BLaER1 treated with 17β-estradiol and CSF1 and Interleukin-3, amounts not matched to agents 10 nM and 100 nM (cell line): ENCODE measurements around the gene GEMIN5.
A peak's percentile ranks its signal among the peaks of the same experiment; 100 is the strongest.

Experiments
- H3K27ac ChIP-seq, 11 experiments: shearing (Covaris generic); formaldehyde crosslinking; 2 replicates each; pipeline ENCODE4 v1.8.1; 2022
- H3K27me3 ChIP-seq, 11 experiments: shearing (Covaris generic); formaldehyde crosslinking; 2 replicates each; pipeline ENCODE4 v1.8.1; 2022
- H3K36me3 ChIP-seq, 11 experiments: shearing (Covaris generic); formaldehyde crosslinking; 2 replicates each; pipeline ENCODE4 v1.8.1; 2022
- H3K4me1 ChIP-seq, 10 experiments: shearing (Covaris generic); formaldehyde crosslinking; 2 replicates each; pipeline ENCODE4 v1.8.1; 2022
- H3K4me2 ChIP-seq, 11 experiments: shearing (Covaris generic); formaldehyde crosslinking; 2 replicates each; pipeline ENCODE4 v1.8.1; 2022
- H3K4me3 ChIP-seq, 10 experiments: shearing (Covaris generic); formaldehyde crosslinking; 2 replicates each; pipeline ENCODE4 v1.8.1; 2022
- H3K9ac ChIP-seq, 11 experiments: shearing (Covaris generic); formaldehyde crosslinking; 2 replicates each; pipeline ENCODE4 v1.8.1; 2022
- H3K9me3 ChIP-seq, 11 experiments: shearing (Covaris generic); formaldehyde crosslinking; replicated peaks in 1 of 11; 2 replicates each; pipeline ENCODE4 v1.8.1; 2022
- H4K20me1 ChIP-seq, 11 experiments: shearing (Covaris generic); formaldehyde crosslinking; 2 replicates each; pipeline ENCODE4 v1.8.1; 2022
- Cebpa-rat ChIP-seq, 11 experiments: shearing (Covaris generic); IDR thresholded peaks; 2 replicates each; pipeline ENCODE4 v1.8.1; 2022

The GEMIN5 gene

DNA sequence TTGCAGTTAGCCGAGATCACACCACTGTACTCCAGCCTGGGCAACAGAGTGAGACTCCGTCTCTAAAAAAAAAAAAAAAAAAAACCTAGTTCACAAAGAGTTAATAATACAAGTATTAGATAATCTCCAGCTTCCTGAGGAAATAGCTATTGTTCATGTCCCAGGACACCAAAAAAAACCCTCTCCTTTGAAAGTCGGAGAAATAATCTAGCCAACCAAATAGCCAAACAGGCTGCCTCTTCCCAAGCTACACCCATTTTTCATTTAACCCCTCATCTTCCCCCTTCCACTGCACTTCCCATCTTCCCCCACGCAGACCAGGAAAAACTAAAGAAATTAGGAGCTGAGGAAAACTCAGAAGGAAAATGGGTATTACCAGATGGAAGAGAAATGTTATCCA is 56.0 kb downstream of the GEMIN5 start:
- Histone ChIP-seq H3K27me3 (no peaks in the 10 kb centered on the region), H4K20me1 (no peaks in the 10 kb centered on the region)

DNA sequence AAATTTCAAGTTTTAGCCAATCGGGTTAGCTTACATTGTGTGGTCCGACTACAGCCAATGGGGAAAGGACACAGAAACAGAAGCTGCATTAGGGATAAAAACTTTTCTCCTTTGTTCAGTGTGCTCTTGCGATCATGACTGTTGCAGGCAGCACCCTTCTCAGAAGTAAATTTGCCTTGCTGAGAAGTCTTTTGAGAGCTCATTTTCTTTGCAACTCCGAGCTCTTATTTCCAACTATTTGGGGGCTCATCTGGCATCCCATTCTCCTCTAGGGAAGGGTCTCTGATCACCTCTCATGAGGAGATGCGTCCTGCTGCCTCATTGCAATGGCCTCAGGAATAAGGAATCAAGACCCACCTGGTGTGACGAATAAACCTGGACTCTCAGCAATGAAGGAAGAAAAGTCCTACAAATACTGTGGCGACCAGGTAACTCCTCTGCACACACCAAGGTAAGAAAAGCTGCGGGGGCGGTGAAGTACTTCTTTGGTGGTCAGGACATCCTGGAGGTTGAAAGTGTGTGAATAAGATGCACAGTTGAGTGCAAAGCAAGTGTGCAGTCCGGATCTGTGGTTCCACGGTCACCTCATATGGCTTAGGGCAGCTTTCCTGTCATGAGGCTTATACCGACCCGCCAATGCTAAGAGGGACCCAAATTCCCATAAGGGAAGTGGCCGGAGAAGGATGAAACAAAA is 59.2 kb downstream of the GEMIN5 start:
- Histone ChIP-seq H3K4me3 (peak overlapping the region in 1 of 10 experiments; percentile 22; a peak in 2 of 20 replicates), H3K36me3 (peaks cover 67 to 100% (median 84%) of the 10 kb centered on the region in 11 experiments), H3K4me2 (no peak overlapping the region), H3K9ac (no peak overlapping the region), H4K20me1 (peaks cover 0 to 17% (median 4%) of the 10 kb centered on the region in 11 experiments; a peak in 9 of 22 replicates), H3K27ac (no peak overlapping the region), H3K4me1 (no peaks in the 10 kb centered on the region), H3K27me3 (no peaks in the 10 kb centered on the region), H3K9me3 (peaks cover 45 to 73% (median 55%) of the 10 kb centered on the region in 11 experiments)
- no peak for TF ChIP-seq Cebpa-rat (IDR thresholded peaks at IDR 0.05)

More for the DNA sequence above, 56.0 kb downstream of the GEMIN5 start:
- H3K9me3 ChIP-seq: peaks cover 56 to 77% (median 60%) of the 10 kb centered on the region in 11 experiments
- no peak overlapping the region for H3K4me2 ChIP-seq
- H3K9ac ChIP-seq: no peak overlapping the region
- peaks cover 45 to 100% (median 77%) of the 10 kb centered on the region in 11 experiments for H3K36me3 ChIP-seq
- TF ChIP-seq Cebpa-rat (IDR thresholded peaks at IDR 0.05): no peak
- no peak overlapping the region for H3K4me3 ChIP-seq
- no peak overlapping the region for H3K27ac ChIP-seq
- peaks cover 0 to 12% (median 0%) of the 10 kb centered on the region in 10 experiments; a peak in 7 of 20 replicates for H3K4me1 ChIP-seq

DNA sequence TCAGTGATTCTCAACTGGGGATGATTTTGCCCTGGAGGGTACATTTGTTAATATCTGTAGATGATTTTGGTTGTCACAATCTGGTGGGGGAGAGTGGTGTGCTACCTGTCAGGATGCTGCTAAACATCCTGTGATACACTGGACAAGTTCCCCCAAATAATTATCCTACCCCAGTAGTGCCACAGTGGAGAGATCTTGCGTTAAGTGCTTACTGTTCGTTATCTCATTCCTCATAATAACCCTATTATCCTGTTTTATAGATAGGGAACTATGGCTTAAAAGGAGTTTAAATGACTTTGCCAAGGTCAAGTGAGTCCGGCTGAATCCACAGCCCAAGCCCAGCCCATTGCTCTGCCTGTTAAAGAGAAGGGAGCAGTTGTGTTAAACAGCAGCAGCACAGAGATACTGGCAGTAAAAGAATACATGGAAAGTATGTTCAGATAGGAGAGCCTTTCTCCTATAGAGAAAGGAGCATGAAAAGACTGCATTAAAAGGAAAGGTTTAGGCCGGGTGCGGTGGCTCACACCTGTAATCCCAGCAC is 64.2 kb downstream of the GEMIN5 start:
- H3K4me3 ChIP-seq: no peak overlapping the region
- H3K9me3 ChIP-seq: peaks cover 36 to 52% (median 42%) of the 10 kb centered on the region in 11 experiments
- H3K27ac ChIP-seq: no peak overlapping the region
- peaks cover 16 to 63% (median 33%) of the 10 kb centered on the region in 11 experiments; a peak in 20 of 22 replicates for H4K20me1 ChIP-seq
- no peaks in the 10 kb centered on the region for H3K27me3 ChIP-seq
- H3K36me3 ChIP-seq: peaks cover 96 to 100% (median 100%) of the 10 kb centered on the region in 11 experiments
- no peak overlapping the region for H3K9ac ChIP-seq
- peaks cover 0 to under 1% (median 0%) of the 10 kb centered on the region in 10 experiments; a peak in 5 of 20 replicates for H3K4me1 ChIP-seq
- H3K4me2 ChIP-seq: no peak overlapping the region
- no peak for TF ChIP-seq Cebpa-rat (IDR thresholded peaks at IDR 0.05)

DNA sequence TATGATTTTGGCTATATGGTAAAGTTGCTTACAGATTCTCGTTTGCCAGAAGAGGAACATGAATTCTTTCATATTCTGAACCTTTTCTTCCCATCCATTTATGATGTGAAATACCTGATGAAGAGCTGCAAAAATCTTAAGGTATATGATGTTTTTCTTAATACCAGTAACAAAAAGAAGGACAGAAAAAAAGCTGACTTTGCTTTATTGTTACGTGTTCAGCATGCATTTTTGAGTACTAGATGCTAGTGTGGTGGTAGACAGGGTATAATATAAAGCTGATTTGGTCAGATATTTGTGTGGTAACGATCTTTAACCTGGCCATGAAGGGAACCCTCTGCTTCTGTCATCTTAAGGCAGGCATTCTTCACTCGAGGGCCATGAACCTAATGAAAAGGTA is 66.3 kb downstream of the GEMIN5 start:
- peaks cover 37 to 84% (median 55%) of the 10 kb centered on the region in 11 experiments; a peak in 21 of 22 replicates for H4K20me1 ChIP-seq
- no peak overlapping the region for H3K4me3 ChIP-seq
- H3K27me3 ChIP-seq: no peaks in the 10 kb centered on the region
- no peak overlapping the region for H3K9ac ChIP-seq
- no peak for TF ChIP-seq Cebpa-rat (IDR thresholded peaks at IDR 0.05)
- peaks cover 96 to 100% (median 100%) of the 10 kb centered on the region in 11 experiments for H3K36me3 ChIP-seq
- peaks cover 14 to 31% (median 21%) of the 10 kb centered on the region in 11 experiments; a peak in 21 of 22 replicates for H3K9me3 ChIP-seq
- no peak overlapping the region for H3K4me2 ChIP-seq
- no peak overlapping the region for H3K27ac ChIP-seq
- H3K4me1 ChIP-seq: peaks cover 0 to 9% (median 0%) of the 10 kb centered on the region in 10 experiments; a peak in 8 of 20 replicates

DNA sequence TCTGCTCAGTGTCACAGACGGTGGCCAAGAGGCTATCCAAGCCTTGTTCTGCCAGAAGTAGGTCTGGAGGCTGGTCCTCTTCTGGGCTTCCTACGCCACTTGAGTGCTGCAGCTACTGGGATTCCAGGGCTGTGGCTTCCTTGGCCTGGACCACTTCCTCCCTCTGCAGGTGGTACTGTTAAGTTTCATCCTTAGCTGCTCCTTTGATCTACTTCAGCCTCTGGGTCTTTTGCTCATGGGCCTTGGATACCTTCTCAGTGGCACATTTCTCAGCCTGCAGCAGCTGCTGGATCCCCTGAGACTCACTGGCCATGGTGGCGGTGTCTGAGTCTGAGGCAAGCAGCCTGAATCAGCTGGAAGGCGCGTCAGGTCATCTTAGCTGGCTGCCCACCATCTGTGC is 69.3 kb downstream of the GEMIN5 start:
- TF ChIP-seq Cebpa-rat (IDR thresholded peaks at IDR 0.05): no peak
- peak overlapping the region in 1 of 11 experiments; percentile 14; a peak in 1 of 22 replicates for H3K9ac ChIP-seq
- H3K4me2 ChIP-seq: peak overlapping the region in 3 of 11 experiments; percentile 5 to 24 (median 21); a peak in 3 of 22 replicates
- H3K36me3 ChIP-seq: peaks cover 96 to 100% (median 99%) of the 10 kb centered on the region in 11 experiments
- H3K4me1 ChIP-seq: peaks cover 0 to 10% (median 7%) of the 10 kb centered on the region in 10 experiments; a peak in 18 of 20 replicates
- H4K20me1 ChIP-seq: peaks cover 62 to 96% (median 74%) of the 10 kb centered on the region in 11 experiments
- no peaks in the 10 kb centered on the region for H3K27me3 ChIP-seq
- H3K27ac ChIP-seq: no peak overlapping the region
- H3K4me3 ChIP-seq: no peak overlapping the region
- H3K9me3 ChIP-seq: 0 out of 22 replicates have a peak, but pooled peaks cover 0 to 1% (median 0%) of the 10 kb centered on the region in 11 experiments

DNA sequence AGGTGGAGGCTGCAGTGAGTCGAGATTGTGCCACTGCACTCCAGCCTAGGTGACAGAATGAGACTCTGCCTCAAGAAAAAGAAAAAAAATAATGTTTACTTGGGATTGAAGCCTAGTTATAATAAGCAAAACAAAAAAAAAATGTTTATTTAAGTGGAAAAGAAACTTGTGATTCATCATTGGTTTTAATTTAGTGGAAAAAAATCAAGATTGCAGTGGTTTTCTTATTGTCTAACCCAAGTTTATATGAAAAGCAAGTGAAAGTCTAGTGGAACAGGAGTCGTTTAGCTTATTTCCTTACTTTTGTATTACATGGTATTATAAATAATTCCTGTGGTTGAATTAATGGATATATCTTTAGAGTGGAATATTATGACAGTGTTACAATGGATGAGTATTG is 71.2 kb downstream of the GEMIN5 start:
- Histone ChIP-seq H3K27me3 (no peaks in the 10 kb centered on the region), H4K20me1 (peaks cover 80 to 100% (median 92%) of the 10 kb centered on the region in 11 experiments), H3K27ac (no peak overlapping the region), H3K4me2 (no peak overlapping the region), H3K4me3 (no peak overlapping the region), H3K9me3 (no peaks in the 10 kb centered on the region), H3K4me1 (peaks cover 18 to 29% (median 24%) of the 10 kb centered on the region in 10 experiments), H3K36me3 (peaks cover 85 to 100% (median 88%) of the 10 kb centered on the region in 11 experiments), H3K9ac (no peak overlapping the region)
- TF ChIP-seq Cebpa-rat (IDR thresholded peaks at IDR 0.05): no peak

DNA sequence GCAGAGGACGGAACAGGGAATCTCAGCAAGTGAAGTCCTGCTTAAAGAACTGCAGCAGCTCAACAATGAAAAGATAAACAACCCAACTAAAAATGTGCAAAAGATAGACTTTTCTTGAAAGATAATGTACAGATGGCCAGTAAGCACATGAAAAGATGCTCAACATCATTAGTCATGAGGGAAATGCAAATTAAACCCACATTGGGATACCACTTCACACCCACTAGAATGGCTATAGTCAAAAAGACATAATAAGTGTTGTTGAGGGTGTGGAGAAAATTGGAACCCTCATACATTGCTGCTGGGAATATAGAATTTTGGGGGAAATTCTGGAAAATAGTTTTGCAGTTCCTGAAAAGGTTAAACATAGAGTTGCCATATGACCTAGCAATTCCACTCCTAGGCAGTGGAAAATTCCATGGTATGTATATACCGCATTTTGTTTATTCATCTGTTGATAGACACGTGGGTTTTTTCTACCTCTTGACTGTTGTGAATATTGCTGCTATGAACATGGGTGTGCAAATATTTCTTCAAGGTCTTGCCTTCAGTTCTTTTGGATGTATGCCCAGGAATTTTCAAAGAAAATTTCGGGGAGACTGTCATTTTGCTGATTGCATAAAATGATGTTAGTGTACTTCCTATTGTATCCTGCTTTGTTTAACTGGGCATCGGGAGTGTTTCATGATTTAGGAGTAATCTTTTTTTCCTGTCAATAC is 72.4 kb downstream of the GEMIN5 start:
- no peak for TF ChIP-seq Cebpa-rat (IDR thresholded peaks at IDR 0.05)

DNA sequence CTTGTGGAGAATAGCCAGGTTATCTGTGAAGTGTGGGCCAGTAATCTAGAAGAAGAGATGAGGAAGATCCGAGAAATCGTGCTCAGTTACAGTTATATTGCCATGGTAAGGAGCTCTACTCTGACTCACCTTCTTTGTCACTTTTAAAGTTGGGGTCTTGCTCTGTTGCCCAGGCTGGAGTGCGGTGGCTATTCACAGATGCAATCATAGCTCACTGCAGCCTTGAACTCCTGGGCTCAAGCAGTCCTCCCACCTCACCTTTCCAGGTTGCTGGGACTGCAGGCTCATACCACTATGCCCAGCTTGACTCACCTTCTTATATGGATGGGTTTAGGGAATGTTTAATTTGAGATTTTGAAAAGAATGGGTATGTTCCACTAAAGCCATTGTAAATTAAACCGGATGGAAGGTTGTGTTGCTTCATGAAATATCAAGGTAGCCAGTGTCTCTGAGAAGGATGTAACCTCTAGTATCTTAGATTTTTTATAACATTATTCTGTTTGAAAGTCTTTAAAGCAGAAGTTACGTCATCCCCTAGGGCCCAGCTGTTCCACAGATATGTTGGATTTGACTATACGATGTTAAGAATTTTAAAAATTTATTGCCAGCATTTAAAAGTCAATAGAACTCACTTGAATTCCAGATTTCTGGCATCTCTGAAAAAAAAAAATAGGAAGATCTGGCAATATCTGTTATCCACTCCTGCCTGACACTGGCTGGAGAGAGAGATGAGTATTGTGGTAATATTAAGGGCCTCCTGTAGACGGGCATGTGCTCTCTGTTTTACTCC is 74.5 kb downstream of the GEMIN5 start:
- Histone ChIP-seq H3K27ac (0 out of 22 replicates have a peak overlapping the region, but pooled peaks of 1 of the 11 experiments have one; percentile 3), H3K9ac (peak overlapping the region in 2 of 11 experiments; percentile 0 to 13; a peak in 2 of 22 replicates), H3K36me3 (peaks cover 53 to 73% (median 55%) of the 10 kb centered on the region in 11 experiments), H4K20me1 (peaks cover 79 to 94% (median 88%) of the 10 kb centered on the region in 11 experiments), H3K4me2 (peak overlapping the region; percentile 82 to 99 (median 92); a peak in 20 of 22 replicates), H3K4me1 (peaks cover 33 to 50% (median 40%) of the 10 kb centered on the region in 10 experiments), H3K4me3 (no peak overlapping the region), H3K27me3 (no peaks in the 10 kb centered on the region), H3K9me3 (no peaks in the 10 kb centered on the region)
- no peak for TF ChIP-seq Cebpa-rat (IDR thresholded peaks at IDR 0.05)

More for the DNA sequence above, 72.4 kb downstream of the GEMIN5 start:
- H3K27me3 ChIP-seq: no peaks in the 10 kb centered on the region
- no peak overlapping the region for H3K9ac ChIP-seq
- H3K9me3 ChIP-seq: no peaks in the 10 kb centered on the region
- H4K20me1 ChIP-seq: peaks cover 88 to 100% (median 98%) of the 10 kb centered on the region in 11 experiments
- no peak overlapping the region for H3K4me3 ChIP-seq
- peaks cover 26 to 41% (median 35%) of the 10 kb centered on the region in 10 experiments for H3K4me1 ChIP-seq
- H3K36me3 ChIP-seq: peaks cover 72 to 94% (median 76%) of the 10 kb centered on the region in 11 experiments
- no peak overlapping the region for H3K4me2 ChIP-seq
- no peak overlapping the region for H3K27ac ChIP-seq
